Natural killer cell (primary cell): ENCODE data around the gene R3HDM1. TPM values are rescaled to one million over a fixed set of nuclear protein-coding genes. Genes with fewer than 3 reads are reported as not detected.

ENCODE experiments used
- ATAC-seq, 3 donors: fragments of 150-1000 bp in 2 of 3; fragments of 200-7000 bp in 1 of 3; cut with Tn5 transposase; 1 replicate in 1 of 3; 2 replicates in 2 of 3; pipeline ENCODE4 v1.10.0; 2021; ENCODE audit warnings: mild to moderate bottlenecking in 2 of 3, moderate library complexity in 2 of 3
- DNase-seq, 2 donors: peaks; one replicate each; pipeline versions ENCODE4 v3.0.0 to v3.0.0-alpha.2; 2013 to 2021; ENCODE audit warnings: mixed read lengths in 1 of 2
- H3K27ac ChIP-seq: one replicate; pipeline ENCODE4 v1.5.1; 2013; ENCODE audit warnings: mild to moderate bottlenecking, low read length
- H3K27me3 ChIP-seq: one replicate; pipeline ENCODE4 v1.6.1; 2013; ENCODE audit warnings: low read length; ENCODE audit not compliant: control insufficient read depth, insufficient read depth
- H3K36me3 ChIP-seq: one replicate; pipeline ENCODE4 v1.6.1; 2013; ENCODE audit warnings: low read length; ENCODE audit not compliant: control insufficient read depth, insufficient read depth
- H3K4me1 ChIP-seq: one replicate; pipeline ENCODE4 v1.6.1; 2013; ENCODE audit warnings: low read length; ENCODE audit not compliant: control insufficient read depth, insufficient read depth
- H3K4me3 ChIP-seq: one replicate; pipeline ENCODE4 v1.5.1; 2013; ENCODE audit warnings: low read length
- H3K9me3 ChIP-seq: one replicate; pipeline ENCODE4 v1.6.1; 2013; ENCODE audit warnings: low read length; ENCODE audit not compliant: control insufficient read depth, insufficient read depth
- H3K27ac Mint-ChIP-seq, 2 donors: one replicate each; pipeline ENCODE4 v1.8.0; 2022; ENCODE audit warnings: mild to moderate bottlenecking in 2 of 2, mixed read lengths in 2 of 2, moderate library complexity in 1 of 2
- H3K27me3 Mint-ChIP-seq, 2 donors: one replicate each; pipeline ENCODE4 v1.8.0; 2022; ENCODE audit warnings: low read depth in 2 of 2, mixed read lengths in 2 of 2
- H3K36me3 Mint-ChIP-seq: one replicate; pipeline ENCODE4 v1.8.0; 2022; ENCODE audit warnings: mixed read lengths
- H3K4me1 Mint-ChIP-seq, 2 donors: one replicate each; pipeline ENCODE4 v1.8.0; 2022; ENCODE audit warnings: mixed read lengths in 2 of 2
- H3K4me3 Mint-ChIP-seq: one replicate; pipeline ENCODE4 v1.8.0; 2022; ENCODE audit warnings: mild to moderate bottlenecking, moderate library complexity, mixed read lengths
- H3K9me3 Mint-ChIP-seq, 2 donors: one replicate each; pipeline ENCODE4 v1.8.0; 2022; ENCODE audit warnings: mixed read lengths in 2 of 2
- WGBS: methylation state at CpG from one replicate; pipeline ENCODE4 v1.1.7; 2013; ENCODE audit warnings: missing lambda C conversion rate; ENCODE audit not compliant: insufficient coverage; 5-methylcytosine and 5-hydroxymethylcytosine counted together
- intact Hi-C: fragments of 100-400 bp; cut with micrococcal nuclease; formaldehyde crosslinking; loops from one replicate; pipeline ENCODE4 v1.14.2; 2022
- total RNA-seq, 4 donors: library from RNA; stranded (reverse); fragments of 120-200 nt in 1 of 4; gene quantifications; one replicate each; pipeline versions ENCODE4 v1.2.3 to v1.2.4, GENCODE V29; 2013 to 2022
- TF ChIP-seq, protein P1 (sequence below): fragments of 200-600 bp; IDR thresholded peaks from one replicate; pipeline ENCODE4 v1.8.0; 2022; ENCODE audit warnings: antibody characterized with exemption

R3HDM1 gene
- total RNA-seq, 3 donors from 2014 or later (not counting 1 experiment from before 2014, with no cell fraction given), result 34.9 to 48.6 (median 39.7) TPM

GRCh38 chr2:135743860-135744259 lies 212.6 kb downstream of the R3HDM1 start:
- DNase-seq, result no peak
- Mint-ChIP-seq H3K9me3 (no peaks in the 10 kb centered on the region), H3K4me3 (peak overlapping the region; percentile 38), H3K27ac (peak overlapping the region; percentile 77 to 96), H3K36me3 (no peaks in the 10 kb centered on the region), H3K4me1 (peaks cover 42 to 44% of the 10 kb centered on the region in 2 donors), H3K27me3 (no peaks in the 10 kb centered on the region)
- WGBS, result 100% methylated on average over 1 of the region's 1 CpG
- TF ChIP-seq, protein P1, sequence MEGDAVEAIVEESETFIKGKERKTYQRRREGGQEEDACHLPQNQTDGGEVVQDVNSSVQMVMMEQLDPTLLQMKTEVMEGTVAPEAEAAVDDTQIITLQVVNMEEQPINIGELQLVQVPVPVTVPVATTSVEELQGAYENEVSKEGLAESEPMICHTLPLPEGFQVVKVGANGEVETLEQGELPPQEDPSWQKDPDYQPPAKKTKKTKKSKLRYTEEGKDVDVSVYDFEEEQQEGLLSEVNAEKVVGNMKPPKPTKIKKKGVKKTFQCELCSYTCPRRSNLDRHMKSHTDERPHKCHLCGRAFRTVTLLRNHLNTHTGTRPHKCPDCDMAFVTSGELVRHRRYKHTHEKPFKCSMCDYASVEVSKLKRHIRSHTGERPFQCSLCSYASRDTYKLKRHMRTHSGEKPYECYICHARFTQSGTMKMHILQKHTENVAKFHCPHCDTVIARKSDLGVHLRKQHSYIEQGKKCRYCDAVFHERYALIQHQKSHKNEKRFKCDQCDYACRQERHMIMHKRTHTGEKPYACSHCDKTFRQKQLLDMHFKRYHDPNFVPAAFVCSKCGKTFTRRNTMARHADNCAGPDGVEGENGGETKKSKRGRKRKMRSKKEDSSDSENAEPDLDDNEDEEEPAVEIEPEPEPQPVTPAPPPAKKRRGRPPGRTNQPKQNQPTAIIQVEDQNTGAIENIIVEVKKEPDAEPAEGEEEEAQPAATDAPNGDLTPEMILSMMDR, result no peak
- no peak for ATAC-seq
- Histone ChIP-seq H3K4me3 (no peak overlapping the region), H3K4me1 (no peaks in the 10 kb centered on the region), H3K9me3 (no peaks in the 10 kb centered on the region), H3K27me3 (no peaks in the 10 kb centered on the region), H3K36me3 (peaks cover 12% of the 10 kb centered on the region), H3K27ac (peak overlapping the region; percentile 39)
- intact Hi-C loops, result loop anchor here (5.0 kb wide), 1 partner anchor 373 kb away; the partner anchor contains the start of gene CXCR4

GRCh38 chr2:135744760-135745314 lies 213.6 kb downstream of the R3HDM1 start:
- intact Hi-C loops, result loop anchor here (5.0 kb wide), 1 partner anchor 372 kb away; the partner anchor contains the start of gene CXCR4
- Mint-ChIP-seq H3K4me1 (peaks cover 42 to 47% of the 10 kb centered on the region in 2 donors), H3K27ac (peak overlapping the region in 1 of 2 donors; percentile 96), H3K4me3 (peak overlapping the region; percentile 38), H3K36me3 (peaks cover 9% of the 10 kb centered on the region), H3K9me3 (no peaks in the 10 kb centered on the region), H3K27me3 (no peaks in the 10 kb centered on the region)
- TF ChIP-seq, protein P1, result no peak
- no peaks in the 10 kb centered on the region for H3K4me1 ChIP-seq
- peaks cover 22% of the 10 kb centered on the region for H3K36me3 ChIP-seq
- no peak overlapping the region for H3K27ac ChIP-seq
- no peak overlapping the region for H3K4me3 ChIP-seq
- ATAC-seq (no peak), DNase-seq (peak in 1 of 2 donors; percentile 47)
- WGBS, result 89% methylated on average over 5 of the region's 5 CpGs
- H3K9me3 ChIP-seq, result no peaks in the 10 kb centered on the region
- no peaks in the 10 kb centered on the region for H3K27me3 ChIP-seq

GRCh38 chr2:135745545-135745944 lies 214.3 kb downstream of the R3HDM1 start:
- Mint-ChIP-seq H3K9me3 (no peaks in the 10 kb centered on the region), H3K4me1 (peaks cover 42 to 48% of the 10 kb centered on the region in 2 donors), H3K27ac (peak overlapping the region in 1 of 2 donors; percentile 50), H3K36me3 (peaks cover 11% of the 10 kb centered on the region), H3K4me3 (no peak overlapping the region), H3K27me3 (no peaks in the 10 kb centered on the region)
- no peaks in the 10 kb centered on the region for H3K27me3 ChIP-seq
- DNase-seq (no peak), ATAC-seq (no peak)
- WGBS, result 100% methylated on average over 1 of the region's 4 CpGs
- no peak overlapping the region for H3K27ac ChIP-seq
- TF ChIP-seq, protein P1, result no peak
- H3K9me3 ChIP-seq, result no peaks in the 10 kb centered on the region
- H3K4me3 ChIP-seq, result no peak overlapping the region
- intact Hi-C loops, result no loop called here
- H3K4me1 ChIP-seq, result no peaks in the 10 kb centered on the region
- peaks cover 22% of the 10 kb centered on the region for H3K36me3 ChIP-seq

DNA sequence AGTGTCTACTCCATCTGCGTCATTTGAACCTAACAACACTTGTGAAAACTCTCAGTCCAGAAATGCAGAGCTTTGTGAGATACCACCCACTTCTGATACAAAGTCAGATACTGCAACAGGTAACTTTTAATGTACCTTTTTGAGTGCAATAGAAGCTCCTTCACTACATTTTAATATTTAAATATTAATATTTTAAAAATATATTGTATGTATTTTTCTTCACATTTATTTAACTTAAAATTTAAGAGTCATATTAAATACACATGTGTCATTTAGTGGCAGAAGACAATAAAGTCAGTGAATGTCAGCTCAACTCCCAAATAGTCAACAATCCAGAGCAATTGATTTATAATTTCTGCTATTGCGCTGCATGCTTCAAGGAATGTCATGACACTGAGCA lies 224.3 kb downstream of the R3HDM1 start:
- 100% methylated on average over 2 of the region's 2 CpGs for WGBS
- Histone ChIP-seq H3K9me3 (peaks cover 3% of the 10 kb centered on the region), H3K27ac (no peak overlapping the region), H3K36me3 (peaks cover 56% of the 10 kb centered on the region), H3K4me3 (no peak overlapping the region), H3K27me3 (no peaks in the 10 kb centered on the region), H3K4me1 (no peaks in the 10 kb centered on the region)
- intact Hi-C loops, result no loop called here
- Mint-ChIP-seq H3K36me3 (peaks cover 17% of the 10 kb centered on the region), H3K27ac (no peak overlapping the region), H3K9me3 (peaks cover 4% of the 10 kb centered on the region in 2 donors), H3K27me3 (no peaks in the 10 kb centered on the region), H3K4me3 (no peak overlapping the region), H3K4me1 (no peaks in the 10 kb centered on the region)
- DNase-seq (no peak), ATAC-seq (no peak)
- TF ChIP-seq, protein P1, result no peak
